Femur (tissue), 1 donor: Measurements from ENCODE around the gene FBXO45.
"Not testable (repeated sequence)": the region's sequence is repeated elsewhere in the genome, so short reads cannot be mapped to it uniquely, and the experiment has no call there.

Experiments
- DNase-seq: peaks from one replicate; pipeline ENCODE4 v3.0.0-alpha.2; 2017

FBXO45 gene

DNA sequence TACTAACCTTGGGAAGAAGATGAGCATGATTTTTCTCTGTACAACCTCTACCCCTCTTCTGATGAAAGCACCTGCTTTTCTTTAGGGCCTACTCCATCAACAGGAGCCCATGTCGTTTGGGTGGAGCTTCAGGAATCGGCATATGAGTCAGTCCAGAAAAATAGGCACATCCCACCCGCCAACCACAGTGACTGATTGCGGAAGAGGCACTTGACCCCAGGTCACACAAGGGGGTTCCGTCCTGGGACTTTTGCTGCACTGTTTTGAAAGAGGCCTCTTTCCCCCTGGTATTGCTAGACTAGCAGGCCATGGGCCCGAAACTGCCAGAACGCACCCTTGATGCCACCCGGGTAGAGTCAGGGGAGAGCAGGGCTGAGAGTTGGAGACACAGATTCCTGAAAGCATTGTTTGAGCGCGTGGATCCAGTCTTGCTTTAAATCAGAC lies 51.7 kb downstream of the FBXO45 start:
- no peak for DNase-seq

DNA sequence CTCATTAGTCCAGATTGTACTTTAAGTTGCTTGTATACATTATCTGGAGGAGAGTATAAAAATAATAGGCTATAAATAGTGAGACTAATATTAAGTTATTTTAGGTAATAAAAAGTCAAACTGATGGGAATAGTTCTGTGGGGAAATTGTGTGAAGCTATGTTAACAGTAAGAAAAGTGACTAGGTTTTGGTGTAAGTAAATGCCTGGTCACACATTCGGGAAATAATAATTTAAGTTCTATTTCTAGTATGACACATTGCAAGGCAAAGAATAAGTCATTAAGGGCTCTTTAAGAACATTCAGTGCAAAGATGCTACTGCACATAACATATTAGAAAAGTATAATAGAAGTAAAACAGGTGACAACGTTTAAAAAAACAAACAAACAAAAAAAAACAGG lies 52.2 kb downstream of the FBXO45 start:
- no peak for DNase-seq

DNA sequence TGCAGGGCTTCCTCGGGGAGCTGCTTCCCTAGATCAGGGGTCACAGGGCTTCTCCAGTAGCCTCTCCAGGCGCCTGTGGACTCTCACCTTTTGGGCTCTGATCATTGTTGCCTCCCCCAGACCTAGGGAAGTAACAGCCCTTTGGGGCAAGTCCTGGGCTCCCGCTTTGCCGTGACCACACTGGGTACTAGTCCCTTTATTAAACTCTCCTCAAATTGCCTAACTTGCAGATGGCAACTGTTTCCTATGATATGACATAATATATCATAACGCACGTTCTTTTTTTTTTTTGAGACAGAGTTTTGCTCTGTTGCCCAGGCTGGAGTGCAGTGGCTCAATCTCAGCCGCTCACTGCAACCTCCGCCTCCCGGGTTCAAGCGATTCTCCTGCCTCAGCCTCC lies 53.2 kb downstream of the FBXO45 start:
- no peak for DNase-seq

DNA sequence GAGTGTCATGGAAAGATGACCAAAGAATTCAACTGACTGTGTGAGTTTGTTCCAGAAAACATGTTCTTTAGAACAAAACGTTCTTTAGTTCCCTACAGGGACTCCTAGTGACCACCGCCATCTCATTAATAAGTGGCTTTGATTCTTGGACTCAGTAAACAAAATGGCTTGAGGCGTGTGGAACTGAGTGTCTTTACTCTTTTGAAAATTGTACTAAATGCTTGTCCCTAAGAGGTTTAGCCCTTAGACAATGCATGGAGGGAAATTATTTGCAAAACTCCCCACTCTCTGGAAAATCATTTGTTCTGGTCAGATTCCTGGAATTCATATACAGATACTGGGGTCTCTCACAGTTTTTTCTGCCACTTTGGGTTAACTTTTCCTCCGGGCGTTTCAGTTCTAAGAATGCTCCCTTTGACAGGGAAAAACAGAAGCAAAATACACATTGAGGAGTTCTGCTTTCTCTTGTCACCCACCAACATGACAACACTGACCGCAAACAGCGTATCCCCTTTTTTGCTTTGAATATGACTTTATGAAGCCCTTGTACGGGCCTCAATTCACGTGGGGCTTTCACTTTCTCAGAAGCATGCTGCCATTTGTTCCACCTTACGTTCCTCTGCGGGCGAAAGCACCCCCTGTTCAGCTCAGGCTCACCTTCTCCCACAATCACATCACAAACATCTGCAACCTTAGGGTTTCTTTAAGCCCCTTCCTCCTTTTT lies 55.8 kb downstream of the FBXO45 start:
- DNase-seq = no peak

DNA sequence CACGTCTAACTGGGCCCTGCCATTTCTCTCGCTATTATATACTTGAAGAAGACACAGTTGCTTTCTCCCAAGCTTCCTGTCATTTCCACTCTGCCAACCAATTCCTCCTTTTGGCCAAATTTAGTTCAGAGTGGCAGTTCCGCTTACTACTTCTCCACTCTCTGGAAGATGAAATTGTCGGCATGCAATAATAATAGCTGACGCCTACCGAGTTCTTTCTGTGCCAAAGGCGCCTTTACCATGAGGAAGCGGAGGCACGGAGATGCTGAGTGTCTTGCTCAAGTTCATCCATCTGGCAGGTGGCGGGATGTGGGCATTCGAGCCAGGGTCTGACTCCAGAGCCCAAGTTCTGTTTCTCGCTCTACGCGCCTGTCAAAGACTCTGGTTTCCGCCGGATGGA lies 56.4 kb downstream of the FBXO45 start:
- no peak for DNase-seq

DNA sequence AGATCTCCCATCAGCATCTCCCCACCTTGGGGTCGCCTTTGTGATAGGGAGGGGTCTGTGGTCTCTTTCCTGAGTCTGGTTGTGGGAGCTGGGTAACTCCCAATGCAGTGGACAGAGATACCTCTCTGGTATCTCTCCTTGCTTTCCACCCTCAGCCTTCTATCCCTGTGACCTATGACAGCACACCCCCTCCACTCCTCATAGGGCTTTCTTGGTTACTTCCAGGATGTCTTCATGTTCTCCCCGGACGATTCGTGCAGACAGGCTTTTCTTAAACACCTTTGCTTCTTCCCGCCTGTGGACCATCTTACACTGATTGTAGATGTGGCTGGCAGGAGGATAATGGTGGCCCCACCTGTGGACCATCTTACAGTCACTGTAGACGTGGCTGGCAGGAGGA lies 56.9 kb downstream of the FBXO45 start:
- DNase-seq = no peak

DNA sequence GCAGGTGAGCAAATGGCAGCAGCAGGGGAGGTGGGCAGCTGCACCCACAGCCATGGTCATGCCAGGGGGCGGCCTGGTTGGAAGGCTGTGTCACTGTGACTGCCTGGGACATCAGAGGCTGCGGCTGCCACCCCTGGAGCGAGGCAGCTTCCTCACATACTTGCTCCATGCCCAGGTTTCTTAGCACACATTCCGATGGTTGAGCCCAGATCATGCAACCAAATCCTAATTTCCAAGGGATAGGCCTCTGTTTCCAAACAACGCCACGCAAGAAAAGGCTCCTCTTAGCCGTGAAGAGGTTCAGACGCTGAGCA lies 59.4 kb downstream of the FBXO45 start:
- DNase-seq = no peak

DNA sequence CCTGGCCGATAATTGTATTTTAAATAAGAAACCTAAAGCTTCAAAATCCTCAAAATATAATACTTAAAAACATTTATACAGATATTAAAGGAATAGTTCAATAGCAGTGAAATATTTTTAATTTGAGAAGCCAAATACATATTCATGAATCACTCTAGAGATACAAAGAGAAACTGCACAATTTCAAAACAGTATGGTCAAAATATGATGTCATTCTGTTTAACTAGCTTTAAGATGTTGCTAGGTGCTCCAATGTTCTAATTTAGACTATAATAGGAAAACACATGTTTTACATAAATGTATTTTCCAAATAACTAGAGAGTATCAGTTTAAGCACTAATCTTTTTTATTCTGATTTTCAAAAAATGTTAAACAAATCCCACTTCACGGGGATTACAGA lies 60.8 kb downstream of the FBXO45 start:
- no peak for DNase-seq

DNA sequence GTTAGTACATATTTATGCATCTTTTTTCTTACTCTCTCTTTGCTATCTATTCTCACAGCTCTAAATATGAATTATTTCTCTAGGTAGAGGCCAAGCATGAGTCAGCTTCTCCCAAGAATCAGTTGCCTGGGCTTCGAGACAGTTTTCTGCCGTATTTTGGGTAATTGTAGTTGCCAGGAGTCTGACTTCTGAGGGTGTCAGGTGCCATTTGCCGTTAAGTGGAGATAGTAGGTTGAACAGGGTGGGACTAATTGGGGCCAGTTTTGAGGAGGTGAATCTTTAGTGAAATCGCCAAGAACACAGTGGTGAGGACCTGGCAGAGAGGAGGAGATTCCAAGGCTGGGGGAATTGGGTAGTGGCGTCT lies 63.2 kb downstream of the FBXO45 start:
- DNase-seq = no peak

DNA sequence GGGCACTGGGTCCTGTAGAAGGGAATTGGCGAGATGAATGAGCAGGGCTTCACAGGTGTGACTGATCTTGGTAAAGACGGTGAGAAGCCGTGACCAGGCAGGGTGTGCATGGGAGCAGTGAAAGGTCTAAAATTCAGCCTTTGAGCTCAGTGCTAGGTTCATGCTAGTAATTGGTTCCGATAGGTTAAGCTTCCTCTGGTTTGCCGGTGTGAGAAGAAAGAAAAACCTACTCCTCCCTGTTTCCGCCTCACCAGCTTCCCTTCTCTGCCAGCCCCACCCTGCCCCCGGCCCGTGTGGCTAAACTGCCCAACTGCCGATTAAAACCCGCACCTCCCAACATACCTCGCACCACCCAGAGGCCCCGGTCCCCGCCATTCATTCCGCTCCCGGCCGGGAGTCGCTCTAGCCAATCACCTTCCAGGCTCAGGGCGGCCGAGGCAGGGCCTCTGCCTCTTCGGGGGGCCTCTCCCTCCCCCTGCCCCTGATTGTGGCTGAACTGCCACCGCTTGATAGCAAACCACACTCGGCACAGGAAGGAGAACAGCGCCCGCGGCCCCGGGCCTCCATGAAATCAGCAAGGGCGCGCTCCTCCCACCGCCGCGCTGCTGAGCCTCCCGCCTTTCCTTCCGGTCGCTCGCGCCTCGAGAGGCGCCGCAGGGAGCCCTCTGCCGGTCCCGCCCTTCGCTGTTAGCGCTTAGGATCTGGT lies 63.7 kb downstream of the FBXO45 start:
- peak; percentile 90 for DNase-seq

DNA sequence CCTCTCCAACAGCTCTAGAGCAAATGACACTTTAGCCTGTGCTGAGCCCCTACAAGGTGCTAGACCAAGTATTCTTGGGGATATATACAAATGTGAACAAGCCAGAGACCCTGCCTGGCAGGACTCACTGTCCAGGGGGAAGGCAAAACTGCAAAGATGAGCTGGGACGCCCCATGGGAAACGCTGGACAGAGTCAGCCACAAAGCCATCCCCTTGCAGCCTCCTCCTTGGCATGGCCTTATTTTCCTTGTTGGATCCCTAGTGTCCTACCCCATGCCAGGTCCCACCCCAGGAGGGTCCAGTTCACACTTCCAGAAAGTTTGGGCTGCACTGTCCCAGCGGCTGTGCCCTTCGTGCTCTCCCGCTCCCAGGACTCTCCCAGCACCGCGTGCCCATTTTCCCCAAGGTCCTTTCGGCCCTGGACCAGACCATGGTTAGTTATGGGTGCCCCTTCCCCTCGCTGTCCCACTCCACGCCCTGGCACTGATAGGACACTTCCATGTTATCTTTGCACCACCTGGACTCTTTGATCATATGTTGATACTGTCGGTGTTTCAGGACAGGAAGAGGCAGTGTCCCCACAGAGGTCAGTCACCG lies 65.2 kb downstream of the FBXO45 start:
- no peak for DNase-seq

DNA sequence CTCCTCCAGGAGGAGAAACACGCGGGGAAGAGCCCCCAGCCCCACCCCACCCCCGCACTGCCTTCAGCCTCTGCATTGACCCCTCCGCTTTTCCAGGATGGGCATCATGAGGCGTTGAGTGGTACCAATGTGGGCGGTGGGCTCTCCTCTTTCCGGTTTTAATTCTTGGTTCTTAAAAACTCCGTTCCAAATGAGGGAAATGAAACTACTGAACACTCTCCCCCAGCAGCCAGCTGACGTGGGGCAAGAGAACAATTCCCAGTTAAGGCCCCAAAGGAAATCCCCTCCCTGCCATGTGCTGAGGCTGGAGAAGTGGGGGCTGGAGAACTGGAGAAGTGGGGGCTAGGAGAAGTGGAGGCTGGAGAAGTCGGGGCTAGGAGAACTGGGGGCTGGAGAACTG lies 65.8 kb downstream of the FBXO45 start:
- DNase-seq = no peak

DNA sequence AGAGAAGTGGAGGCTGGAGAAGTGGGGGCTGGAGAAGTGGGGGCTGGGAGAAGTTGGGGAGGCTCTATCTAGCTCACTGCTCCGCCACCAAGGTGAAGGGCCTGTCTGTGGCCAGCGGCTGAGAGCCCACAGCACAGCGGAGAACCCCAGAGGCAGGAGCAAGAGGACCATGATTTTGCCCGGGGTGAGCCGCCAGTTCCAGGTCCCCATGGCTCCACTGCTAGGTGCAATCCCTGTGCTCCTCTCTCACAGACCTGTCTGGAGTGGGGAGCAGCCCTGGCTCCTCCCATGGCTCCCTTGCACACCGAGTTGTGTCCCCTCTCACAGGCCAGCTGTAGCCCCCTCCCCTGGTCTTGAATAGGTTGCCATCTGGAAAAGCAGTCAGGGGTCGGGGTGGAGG lies 66.4 kb downstream of the FBXO45 start:
- DNase-seq = no peak

DNA sequence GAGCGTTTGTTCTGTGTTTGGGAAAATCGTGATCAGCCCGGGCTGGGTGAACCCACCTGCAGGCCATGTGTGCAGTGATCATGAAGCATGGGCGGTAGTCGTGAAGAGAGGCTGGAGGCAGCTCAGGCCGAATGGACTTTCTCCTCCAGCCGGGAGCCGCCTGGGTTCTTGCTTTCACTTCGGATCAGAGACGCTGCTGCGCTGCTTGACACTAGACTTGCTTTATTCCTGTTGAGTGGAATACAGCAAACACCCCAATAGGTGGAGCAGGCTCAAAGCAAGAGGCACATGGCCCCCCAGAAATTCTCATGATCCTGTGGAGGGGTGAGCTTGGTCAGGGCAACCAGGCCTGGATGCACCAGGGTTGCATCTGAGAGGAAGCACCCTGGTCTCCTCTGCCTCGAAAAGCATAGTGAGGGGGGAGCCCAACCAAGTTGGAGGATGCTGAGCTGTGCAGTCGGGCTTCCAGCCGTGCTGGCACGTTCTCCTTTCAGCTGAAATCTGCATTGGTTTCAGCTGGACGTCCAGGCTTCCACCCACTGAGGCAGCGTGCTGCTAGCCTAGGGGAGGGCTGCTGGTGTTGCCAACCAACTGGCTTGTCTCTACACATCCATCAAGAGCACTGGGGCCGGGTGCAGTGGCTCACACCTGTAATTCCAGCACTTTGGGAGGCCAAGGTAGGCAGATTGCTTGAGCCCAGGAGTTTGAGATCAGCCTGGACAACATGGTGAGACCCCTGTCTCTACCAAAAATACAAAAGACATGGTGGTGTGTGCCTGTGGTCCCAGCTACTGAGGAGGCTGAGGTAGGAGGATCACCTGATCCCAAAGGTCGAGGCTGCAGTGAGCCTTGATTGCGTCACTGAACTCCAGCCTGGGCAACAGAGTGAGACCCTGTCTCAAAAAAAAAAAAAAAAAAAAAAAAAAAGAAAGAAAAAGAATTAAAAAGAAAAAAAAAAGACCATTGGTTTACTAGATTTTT lies 68.2 kb downstream of the FBXO45 start:
- DNase-seq = no peak

DNA sequence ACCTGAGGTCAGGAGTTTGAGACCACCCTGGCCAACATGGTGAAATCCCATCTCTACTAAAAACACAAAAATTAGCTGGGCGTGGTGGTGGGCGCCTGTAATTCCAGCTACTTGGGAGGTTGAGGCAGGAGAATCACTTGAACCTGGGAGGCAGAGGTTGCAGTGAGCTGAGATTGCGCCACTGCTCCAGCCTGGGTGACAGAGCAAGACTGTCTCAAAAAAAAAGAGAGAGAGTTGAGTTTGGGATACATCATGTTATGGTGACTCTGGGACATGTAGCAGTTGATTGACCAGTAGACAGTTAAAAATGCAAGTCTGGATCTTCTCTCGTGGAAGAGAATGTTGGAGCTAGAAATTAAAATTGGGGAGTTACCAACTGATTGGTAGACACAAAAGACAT lies 69.5 kb downstream of the FBXO45 start:
- not testable (repeated sequence) for DNase-seq
